Measurements from ENCODE around the gene ANKRD36.
"Not testable (repeated sequence)": the region's sequence is repeated elsewhere in the genome, so short reads cannot be mapped to it uniquely, and the experiment has no call there.

ANKRD36 gene

GRCh38 chr2:97113050-97113881 is at the start of gene ANKRD36:
ANKRD36 (plus strand) TSS chr2:97113153; CDS start chr2:97113740, 587 bp downstream.
- DNase-seq (ENCODE audit: low read depth) = peak; percentile 69

GRCh38 chr2:97066030-97066429 is 46.9 kb upstream of the ANKRD36 start:
- not testable (repeated sequence) for DNase-seq (ENCODE audit: low read depth)

GRCh38 chr2:97067279-97068004 is 45.5 kb upstream of the ANKRD36 start:
- DNase-seq (ENCODE audit: low read depth) = no peak

- DNase-seq (ENCODE audit: low read depth) = no peak
Measured at GRCh38 chr2:97068074-97068473, 44.9 kb upstream of the ANKRD36 start.

- not testable (repeated sequence) for DNase-seq (ENCODE audit: low read depth)
Measured at GRCh38 chr2:97068722-97069121, 44.2 kb upstream of the ANKRD36 start.

- not testable (repeated sequence) for DNase-seq (ENCODE audit: low read depth)
Measured at GRCh38 chr2:97070915-97071314, 42.0 kb upstream of the ANKRD36 start.

- DNase-seq (ENCODE audit: low read depth) = not testable (repeated sequence)
Measured at GRCh38 chr2:97077213-97077612, 35.7 kb upstream of the ANKRD36 start.

- DNase-seq (ENCODE audit: low read depth) = not testable (repeated sequence)
Measured at GRCh38 chr2:97080855-97081254, 32.1 kb upstream of the ANKRD36 start.

- DNase-seq (ENCODE audit: low read depth) = not testable (repeated sequence)
Measured at GRCh38 chr2:97082206-97082605, 30.7 kb upstream of the ANKRD36 start.

- DNase-seq (ENCODE audit: low read depth) = not testable (repeated sequence)
Measured at GRCh38 chr2:97083516-97083915, 29.4 kb upstream of the ANKRD36 start.

- DNase-seq (ENCODE audit: low read depth) = not testable (repeated sequence)
Measured at GRCh38 chr2:97085093-97085492, 27.9 kb upstream of the ANKRD36 start.

- DNase-seq (ENCODE audit: low read depth) = not testable (repeated sequence)
Measured at GRCh38 chr2:97088706-97089105, 24.2 kb upstream of the ANKRD36 start.

GRCh38 chr2:97092946-97093345 is 20.0 kb upstream of the ANKRD36 start:
- DNase-seq (ENCODE audit: low read depth) = not testable (repeated sequence)

- not testable (repeated sequence) for DNase-seq (ENCODE audit: low read depth)
Measured at GRCh38 chr2:97093983-97094771, 18.8 kb upstream of the ANKRD36 start.

- DNase-seq (ENCODE audit: low read depth) = peak; percentile 52
Measured at GRCh38 chr2:97094772-97095611, 18.0 kb upstream of the ANKRD36 start, which contains the start of gene FAHD2B. FAHD2B (minus strand) TSS chr2:97094882; CDS start chr2:97091706, 3,176 bp downstream.

- DNase-seq (ENCODE audit: low read depth) = no peak
Measured at GRCh38 chr2:97095661-97096060, 17.3 kb upstream of the ANKRD36 start.

- DNase-seq (ENCODE audit: low read depth) = not testable (repeated sequence)
Measured at GRCh38 chr2:97098786-97099372, 14.1 kb upstream of the ANKRD36 start.

- DNase-seq (ENCODE audit: low read depth) = not testable (repeated sequence)
Measured at GRCh38 chr2:97106878-97107277, 6.1 kb upstream of the ANKRD36 start.

- not testable (repeated sequence) for DNase-seq (ENCODE audit: low read depth)
Measured at GRCh38 chr2:97111246-97111645, 1.7 kb upstream of the ANKRD36 start.

- not testable (repeated sequence) for DNase-seq (ENCODE audit: low read depth)
Measured at GRCh38 chr2:97112320-97113049, 468 bp upstream of the ANKRD36 start.
